Measurements from ENCODE around the gene PROC.

Gene PROC

DNA sequence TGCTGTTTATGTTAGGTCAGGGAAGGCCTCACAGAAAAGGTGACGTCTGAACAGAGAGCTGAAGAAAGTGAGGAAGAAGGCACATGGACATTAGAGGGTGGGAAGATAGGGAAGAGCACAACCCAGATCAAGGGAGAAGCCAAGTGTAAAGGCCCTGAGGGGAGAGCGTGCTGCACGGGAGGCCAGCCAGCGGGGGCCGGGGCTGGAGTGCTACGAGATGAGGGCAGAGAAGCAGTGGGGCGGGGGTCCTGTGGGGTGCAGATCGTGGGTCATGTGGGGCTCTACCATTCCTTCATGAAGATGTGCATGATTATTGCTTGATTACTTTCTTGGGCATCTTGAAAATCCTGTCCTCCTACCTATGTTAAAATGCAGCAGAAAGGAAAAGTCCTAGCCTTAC is 50.8 kb downstream of the PROC start:
- Histone ChIP-seq H3K36me3 (ENCODE audit: control insufficient read depth, insufficient read depth, low read length) (0 out of 2 replicates have a peak, but pooled peaks cover 6% of the 10 kb centered on the region), H3K4me3 (ENCODE audit: low read depth, low read length) (no peak overlapping the region), H3K27me3 (ENCODE audit: control insufficient read depth, insufficient read depth, low read length) (no peaks in the 10 kb centered on the region), H3K4me1 (ENCODE audit: control insufficient read depth, insufficient read depth, low read length) (peaks cover 13% of the 10 kb centered on the region), H3K27ac (ENCODE audit: low read depth, low read length) (no peak overlapping the region), H3K9ac (ENCODE audit: low read length) (no peak overlapping the region), H3K9me3 (ENCODE audit: control insufficient read depth, insufficient read depth, low read depth, low read length) (no peaks in the 10 kb centered on the region)

DNA sequence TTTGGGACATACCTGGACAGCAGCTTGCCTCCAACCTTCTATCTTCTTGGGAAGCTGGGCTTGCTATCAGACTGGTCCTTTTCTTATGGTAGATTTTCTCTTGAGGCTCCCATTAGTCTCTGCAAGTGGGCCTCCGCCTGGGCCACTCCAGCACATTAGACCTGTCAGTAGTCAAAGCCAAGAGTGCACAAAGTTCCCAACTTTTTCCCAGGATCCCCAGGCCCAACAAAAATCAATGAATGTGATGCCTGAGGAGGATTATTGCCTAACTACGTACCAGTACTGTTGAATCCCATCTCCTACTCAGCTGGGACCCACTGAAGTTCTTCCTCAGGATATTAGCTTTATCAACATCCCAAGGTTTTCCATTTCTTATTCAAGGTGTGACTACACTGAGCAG is 51.7 kb downstream of the PROC start:
- Histone ChIP-seq H3K4me3 (ENCODE audit: low read depth, low read length) (no peak overlapping the region), H3K27ac (ENCODE audit: low read depth, low read length) (no peak overlapping the region), H3K36me3 (ENCODE audit: control insufficient read depth, insufficient read depth, low read length) (0 out of 2 replicates have a peak, but pooled peaks cover 6% of the 10 kb centered on the region), H3K4me1 (ENCODE audit: control insufficient read depth, insufficient read depth, low read length) (peaks cover 4% of the 10 kb centered on the region), H3K9ac (ENCODE audit: low read length) (no peak overlapping the region), H3K9me3 (ENCODE audit: control insufficient read depth, insufficient read depth, low read depth, low read length) (no peaks in the 10 kb centered on the region), H3K27me3 (ENCODE audit: control insufficient read depth, insufficient read depth, low read length) (no peaks in the 10 kb centered on the region)

DNA sequence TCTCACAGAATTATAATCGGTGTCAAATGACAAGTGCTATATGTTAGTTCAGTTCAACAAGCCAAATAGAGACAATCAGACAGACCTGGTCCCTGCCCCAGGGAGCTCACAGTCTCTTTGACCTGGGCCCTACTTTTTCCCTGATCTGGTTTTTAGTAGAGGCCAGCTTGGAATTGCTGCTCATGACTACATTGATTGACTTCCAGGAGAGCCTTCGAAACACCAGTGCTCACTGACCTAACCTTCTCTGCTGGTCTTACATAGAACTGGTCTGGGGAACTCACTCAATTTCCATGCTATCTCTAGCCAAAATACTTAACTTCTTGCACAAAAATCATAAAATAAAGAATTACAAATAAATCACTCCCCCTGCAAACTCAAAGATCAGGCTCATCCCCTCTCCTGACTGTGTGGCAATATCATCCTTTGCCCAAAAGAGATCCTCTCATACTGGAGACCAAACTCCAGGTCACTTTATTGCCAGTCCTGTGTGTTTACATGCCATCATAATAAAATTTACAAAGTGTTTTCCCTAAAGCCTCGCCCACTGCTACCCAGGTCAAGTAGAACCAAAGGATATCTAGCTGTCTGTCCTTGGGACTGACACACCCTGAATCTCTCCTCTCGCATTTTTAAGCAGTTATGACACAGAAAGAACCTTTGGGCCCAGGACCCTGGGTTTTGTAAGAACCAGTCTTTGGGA is 53.2 kb downstream of the PROC start:
- no peaks in the 10 kb centered on the region for H3K4me1 ChIP-seq (ENCODE audit: control insufficient read depth, insufficient read depth, low read length)
- no peak overlapping the region for H3K9ac ChIP-seq (ENCODE audit: low read length)
- H3K27me3 ChIP-seq (ENCODE audit: control insufficient read depth, insufficient read depth, low read length) = no peaks in the 10 kb centered on the region
- H3K36me3 ChIP-seq (ENCODE audit: control insufficient read depth, insufficient read depth, low read length) = 0 out of 2 replicates have a peak, but pooled peaks cover 6% of the 10 kb centered on the region
- no peak overlapping the region for H3K27ac ChIP-seq (ENCODE audit: low read depth, low read length)
- H3K4me3 ChIP-seq (ENCODE audit: low read depth, low read length) = no peak overlapping the region
- H3K9me3 ChIP-seq (ENCODE audit: control insufficient read depth, insufficient read depth, low read depth, low read length) = no peaks in the 10 kb centered on the region; the same call in 1 of the 2 replicates

- Histone ChIP-seq H3K27me3 (ENCODE audit: control insufficient read depth, insufficient read depth, low read length) (no peaks in the 10 kb centered on the region), H3K4me3 (ENCODE audit: low read depth, low read length) (no peak overlapping the region), H3K4me1 (ENCODE audit: control insufficient read depth, insufficient read depth, low read length) (no peaks in the 10 kb centered on the region), H3K9ac (ENCODE audit: low read length) (no peak overlapping the region), H3K36me3 (ENCODE audit: control insufficient read depth, insufficient read depth, low read length) (0 out of 2 replicates have a peak, but pooled peaks cover 6% of the 10 kb centered on the region), H3K9me3 (ENCODE audit: control insufficient read depth, insufficient read depth, low read depth, low read length) (no peaks in the 10 kb centered on the region; the same call in 1 of the 2 replicates), H3K27ac (ENCODE audit: low read depth, low read length) (no peak overlapping the region)
Measured at GRCh38 chr2:127472268-127472667, 54.0 kb downstream of the PROC start.

DNA sequence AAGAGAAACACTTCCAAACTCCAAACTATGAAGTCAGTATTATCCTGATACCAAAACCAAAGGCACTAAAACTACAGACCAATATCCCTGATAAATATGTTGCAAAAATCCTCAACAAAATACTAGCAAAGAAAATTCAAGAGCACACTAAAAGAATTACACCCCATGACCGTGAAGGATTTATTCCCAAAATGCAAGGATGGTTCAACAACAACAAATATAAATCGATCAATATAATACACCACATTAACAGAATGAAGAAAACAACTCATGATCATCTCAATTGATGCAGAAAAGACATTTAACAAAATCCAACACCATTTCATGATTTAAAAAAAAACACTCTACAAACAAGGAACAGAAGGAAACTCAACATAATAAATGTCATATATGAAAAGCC is 57.6 kb downstream of the PROC start:
- Histone ChIP-seq H3K27ac (ENCODE audit: low read depth, low read length) (no peak overlapping the region), H3K9me3 (ENCODE audit: control insufficient read depth, insufficient read depth, low read depth, low read length) (no peaks in the 10 kb centered on the region; the same call in 1 of the 2 replicates), H3K4me3 (ENCODE audit: low read depth, low read length) (no peak overlapping the region), H3K4me1 (ENCODE audit: control insufficient read depth, insufficient read depth, low read length) (peaks cover 15% of the 10 kb centered on the region), H3K27me3 (ENCODE audit: control insufficient read depth, insufficient read depth, low read length) (no peaks in the 10 kb centered on the region), H3K9ac (ENCODE audit: low read length) (no peak overlapping the region), H3K36me3 (ENCODE audit: control insufficient read depth, insufficient read depth, low read length) (peaks cover 3% of the 10 kb centered on the region)
